HCT116 (cell line): ENCODE data around the gene HMGCLL1.

Source experiments
- SRF ChIP-seq: IDR thresholded peaks from 2 replicates; pipeline ENCODE4 v1.6.1; 2012; ENCODE audit warnings: low read depth
- TF ChIP-seq, protein P1 (sequence below), 3 experiments: fragments of 200-600 bp in 1 of 3; sonication (generic) in 1 of 3; IDR thresholded peaks in 2 of 3; conservative IDR thresholded peaks in 1 of 3; 2 replicates each; pipeline ENCODE4 v1.5.1; 2012 to 2017; ENCODE audit warnings: low read depth in 2 of 3, low read length in 2 of 3, antibody characterized with exemption in 1 of 3, borderline replicate concordance in 1 of 3, control low read depth in 1 of 3, mild to moderate bottlenecking in 1 of 3, mixed read lengths in 1 of 3, mixed run types in 1 of 3, moderate library complexity in 1 of 3; ENCODE audit not compliant: insufficient read depth in 1 of 3

- TF ChIP-seq, protein P1, sequence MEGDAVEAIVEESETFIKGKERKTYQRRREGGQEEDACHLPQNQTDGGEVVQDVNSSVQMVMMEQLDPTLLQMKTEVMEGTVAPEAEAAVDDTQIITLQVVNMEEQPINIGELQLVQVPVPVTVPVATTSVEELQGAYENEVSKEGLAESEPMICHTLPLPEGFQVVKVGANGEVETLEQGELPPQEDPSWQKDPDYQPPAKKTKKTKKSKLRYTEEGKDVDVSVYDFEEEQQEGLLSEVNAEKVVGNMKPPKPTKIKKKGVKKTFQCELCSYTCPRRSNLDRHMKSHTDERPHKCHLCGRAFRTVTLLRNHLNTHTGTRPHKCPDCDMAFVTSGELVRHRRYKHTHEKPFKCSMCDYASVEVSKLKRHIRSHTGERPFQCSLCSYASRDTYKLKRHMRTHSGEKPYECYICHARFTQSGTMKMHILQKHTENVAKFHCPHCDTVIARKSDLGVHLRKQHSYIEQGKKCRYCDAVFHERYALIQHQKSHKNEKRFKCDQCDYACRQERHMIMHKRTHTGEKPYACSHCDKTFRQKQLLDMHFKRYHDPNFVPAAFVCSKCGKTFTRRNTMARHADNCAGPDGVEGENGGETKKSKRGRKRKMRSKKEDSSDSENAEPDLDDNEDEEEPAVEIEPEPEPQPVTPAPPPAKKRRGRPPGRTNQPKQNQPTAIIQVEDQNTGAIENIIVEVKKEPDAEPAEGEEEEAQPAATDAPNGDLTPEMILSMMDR (IDR thresholded peaks at IDR 0.05 in 2 of 3, conservative IDR thresholded peaks at IDR 0.05 in 1 of 3; ENCODE audit: borderline replicate concordance in 1 of 3, insufficient read depth in 1 of 3, low read depth in 2 of 3, low read length in 2 of 3): no peak
- no peak for TF ChIP-seq SRF
Observed at GRCh38 chr6:55496201-55496600, 82.8 kb downstream of the HMGCLL1 start.
